Prostate gland (tissue), 2 donors: Measurements from ENCODE around the gene NPM1.

Source experiments
- CTCF ChIP-seq, 4 experiments: fragments of 200-600 bp in 2 of 4; fragments of 450-650 bp in 2 of 4; sonication (generic) in 2 of 4; IDR thresholded peaks; 1 replicate in 3 of 4; 2 replicates in 1 of 4; pipeline ENCODE4 v1.5.1; 2016 to 2019; ENCODE audit warnings: antibody characterized with exemption in 4 of 4, mild to moderate bottlenecking in 2 of 4, moderate library complexity in 2 of 4
- POLR2A ChIP-seq: fragments of 450-650 bp; IDR thresholded peaks from one replicate; pipeline ENCODE4 v1.6.1; 2016; ENCODE audit warnings: antibody characterized with exemption, mild to moderate bottlenecking
- POLR2AphosphoS5 ChIP-seq: sonication (generic); formaldehyde crosslinking; IDR thresholded peaks from one replicate; pipeline ENCODE4 v1.6.1; 2017; ENCODE audit warnings: antibody characterized with exemption

DNA sequence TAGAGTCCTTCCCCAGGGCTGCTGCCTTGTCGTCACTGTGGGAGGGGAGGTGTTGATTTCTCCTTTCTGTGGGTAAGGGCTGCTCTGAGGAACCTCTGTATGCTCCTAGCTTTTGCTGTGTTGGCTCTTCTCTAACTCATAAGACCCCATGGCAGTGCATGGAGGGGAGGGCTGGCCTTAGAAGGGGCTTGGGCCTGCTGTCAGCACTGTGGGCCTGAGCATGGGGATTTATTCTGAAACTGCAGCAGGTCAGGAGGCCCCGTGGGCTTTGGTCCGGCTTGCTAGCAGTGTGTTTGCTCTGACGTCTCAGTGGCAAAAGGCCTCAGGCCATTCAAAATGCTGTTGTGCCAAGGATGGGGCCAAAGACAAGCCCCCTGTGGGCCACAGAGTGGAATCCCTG, 38.6 kb downstream of the NPM1 start:
- TF ChIP-seq CTCF (IDR thresholded peaks at IDR 0.05) (no peak), POLR2A (no peak), POLR2AphosphoS5 (no peak)
